Peyer's patch (tissue), 4 donors: ENCODE data around the gene MACROD2. TPM values are rescaled to one million over a fixed set of nuclear protein-coding genes. Genes with fewer than 3 reads are reported as not detected.

Experiments used
- DNase-seq, 3 donors: peaks; one replicate each; pipeline ENCODE4 v3.0.0-alpha.2; 2017 to 2019
- H3K27ac ChIP-seq, 4 donors: fragments of 200-600 bp; sonication (generic); one replicate each; pipeline ENCODE4 v1.5.1; 2016 to 2019
- H3K27me3 ChIP-seq, 2 donors: fragments of 200-600 bp; sonication (generic); one replicate each; pipeline ENCODE4 v1.5.1; 2019
- H3K36me3 ChIP-seq, 3 donors: fragments of 200-600 bp; sonication (generic); one replicate each; pipeline ENCODE4 v1.5.1; 2016 to 2019
- H3K4me1 ChIP-seq, 4 donors: fragments of 200-600 bp; sonication (generic); one replicate each; pipeline ENCODE4 v1.5.1; 2016 to 2019
- H3K4me3 ChIP-seq, 4 donors: fragments of 200-600 bp; sonication (generic); 1 replicate in 3 of 4; 2 replicates in 1 of 4; pipeline ENCODE4 v1.5.1; 2016 to 2019; ENCODE audit warnings: mild to moderate bottlenecking in 1 of 4
- H3K9me3 ChIP-seq, 4 donors: fragments of 200-600 bp; sonication (generic); one replicate each; pipeline ENCODE4 v1.5.1; 2016 to 2019; ENCODE audit warnings: mild to moderate bottlenecking in 1 of 4
- POLR2A ChIP-seq, 2 donors: fragments of 450-650 bp; IDR thresholded peaks; one replicate each; pipeline ENCODE4 v1.5.1; 2017; ENCODE audit warnings: antibody characterized with exemption in 2 of 2, mild to moderate bottlenecking in 2 of 2, moderate library complexity in 2 of 2
- total RNA-seq, 4 donors: library from RNA; depleted of rRNA; stranded (reverse); fragments of >200 nt; gene quantifications; one replicate each; pipeline ENCODE4 v1.1.0, GENCODE V29; 2016
- TF ChIP-seq, protein P1 (sequence below), 6 experiments: fragments of 450-650 bp in 4 of 6; fragments of 200-600 bp in 2 of 6; sonication (generic) in 1 of 6; IDR thresholded peaks; one replicate each; pipeline ENCODE4 v1.5.1; 2017 to 2019; ENCODE audit warnings: antibody characterized with exemption in 6 of 6, mild to moderate bottlenecking in 3 of 6, moderate library complexity in 1 of 6

MACROD2 gene
- total RNA-seq, 4 donors from 2014 or later: 2.5 to 10.7 (median 6.5) TPM

DNA sequence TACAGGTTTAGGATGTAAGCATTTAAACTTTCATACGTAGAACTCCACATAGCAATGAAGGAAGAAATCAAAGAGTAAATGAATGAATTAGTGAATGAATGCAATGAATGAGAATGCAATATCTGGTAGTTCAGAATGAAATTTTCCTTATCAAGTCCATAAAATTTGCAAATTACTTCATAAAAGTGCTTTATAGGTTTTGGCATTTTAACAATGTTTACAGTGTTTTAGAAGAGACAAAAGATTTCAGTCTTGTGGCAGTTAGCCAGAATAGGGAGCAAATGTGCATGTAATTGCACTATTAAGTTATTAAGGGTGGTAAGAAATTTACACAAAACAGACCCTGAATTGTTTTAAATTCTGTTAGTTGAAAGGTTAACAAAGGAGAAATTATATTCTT is 1081.5 kb downstream of the MACROD2 start:
- DNase-seq: no peak
- Histone ChIP-seq H3K4me3 (no peak overlapping the region), H3K27me3 (no peaks in the 10 kb centered on the region), H3K27ac (no peak overlapping the region), H3K9me3 (no peaks in the 10 kb centered on the region), H3K36me3 (no peaks in the 10 kb centered on the region), H3K4me1 (no peaks in the 10 kb centered on the region)
- no peak for TF ChIP-seq POLR2A (IDR thresholded peaks at IDR 0.05)
- TF ChIP-seq, protein P1, sequence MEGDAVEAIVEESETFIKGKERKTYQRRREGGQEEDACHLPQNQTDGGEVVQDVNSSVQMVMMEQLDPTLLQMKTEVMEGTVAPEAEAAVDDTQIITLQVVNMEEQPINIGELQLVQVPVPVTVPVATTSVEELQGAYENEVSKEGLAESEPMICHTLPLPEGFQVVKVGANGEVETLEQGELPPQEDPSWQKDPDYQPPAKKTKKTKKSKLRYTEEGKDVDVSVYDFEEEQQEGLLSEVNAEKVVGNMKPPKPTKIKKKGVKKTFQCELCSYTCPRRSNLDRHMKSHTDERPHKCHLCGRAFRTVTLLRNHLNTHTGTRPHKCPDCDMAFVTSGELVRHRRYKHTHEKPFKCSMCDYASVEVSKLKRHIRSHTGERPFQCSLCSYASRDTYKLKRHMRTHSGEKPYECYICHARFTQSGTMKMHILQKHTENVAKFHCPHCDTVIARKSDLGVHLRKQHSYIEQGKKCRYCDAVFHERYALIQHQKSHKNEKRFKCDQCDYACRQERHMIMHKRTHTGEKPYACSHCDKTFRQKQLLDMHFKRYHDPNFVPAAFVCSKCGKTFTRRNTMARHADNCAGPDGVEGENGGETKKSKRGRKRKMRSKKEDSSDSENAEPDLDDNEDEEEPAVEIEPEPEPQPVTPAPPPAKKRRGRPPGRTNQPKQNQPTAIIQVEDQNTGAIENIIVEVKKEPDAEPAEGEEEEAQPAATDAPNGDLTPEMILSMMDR (IDR thresholded peaks at IDR 0.05): no peak

DNA sequence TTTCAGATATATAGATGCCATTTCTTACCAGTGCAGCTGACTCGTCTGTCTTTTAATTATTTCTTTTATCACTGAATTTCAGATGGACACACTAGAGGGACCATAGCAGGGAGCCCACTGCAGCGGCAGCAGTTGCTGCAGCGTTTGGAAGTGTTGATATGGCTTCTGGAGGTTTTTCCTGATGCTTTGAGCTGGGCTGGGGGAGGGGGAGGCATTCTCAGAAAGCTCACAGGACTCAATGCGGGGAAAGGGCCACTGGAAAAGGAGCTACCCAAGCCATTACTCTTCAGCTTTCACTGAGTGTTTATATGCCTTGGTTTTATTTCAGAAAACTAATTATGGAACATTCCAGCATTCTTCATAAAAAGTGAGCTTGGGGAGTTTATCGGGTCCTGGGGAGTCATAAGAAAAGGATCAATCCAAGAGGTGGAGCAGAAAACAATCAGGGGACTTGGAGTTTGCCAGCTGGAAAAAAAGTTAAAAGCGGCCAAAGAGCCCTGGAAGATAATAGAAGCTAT is 1082.5 kb downstream of the MACROD2 start:
- no peak for DNase-seq
- Histone ChIP-seq H3K4me1 (no peaks in the 10 kb centered on the region), H3K27me3 (no peaks in the 10 kb centered on the region), H3K4me3 (no peak overlapping the region), H3K36me3 (no peaks in the 10 kb centered on the region), H3K27ac (no peak overlapping the region), H3K9me3 (no peaks in the 10 kb centered on the region)
- TF ChIP-seq, protein P1 (IDR thresholded peaks at IDR 0.05): no peak
- no peak for TF ChIP-seq POLR2A (IDR thresholded peaks at IDR 0.05)

DNA sequence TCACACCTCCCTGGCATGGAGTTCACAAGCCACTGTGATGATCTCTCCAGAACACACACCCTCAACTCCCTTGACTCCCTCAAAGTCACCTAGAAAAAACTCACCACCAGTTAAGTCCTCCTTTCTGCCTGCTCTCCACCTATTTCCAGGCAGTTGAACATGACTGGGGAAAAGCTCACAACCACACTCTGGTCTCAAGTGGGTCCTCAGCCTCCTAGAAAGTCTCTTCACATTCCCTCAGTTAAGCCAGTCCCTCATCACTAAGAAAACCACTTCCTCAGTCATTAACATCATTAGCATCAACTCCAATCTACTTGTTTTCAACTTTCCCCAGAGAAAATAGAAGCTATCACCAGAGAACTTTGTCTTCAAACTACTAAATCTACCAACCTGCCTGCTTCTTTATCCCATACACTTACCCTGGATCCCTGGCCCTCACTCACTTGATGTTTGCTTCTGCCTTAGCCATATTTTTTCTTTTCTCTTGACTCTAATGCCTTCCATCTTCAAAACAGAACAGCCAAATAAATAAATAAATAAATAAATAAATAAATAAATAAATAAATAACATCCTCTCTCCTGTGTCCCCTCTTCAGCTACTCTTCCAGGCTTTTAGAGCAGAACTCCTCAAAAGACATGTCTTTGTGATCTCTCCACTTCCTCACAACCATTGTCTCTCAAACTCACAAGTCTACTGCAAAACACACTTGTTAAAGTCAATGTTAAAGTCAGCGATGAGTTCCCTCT is 1084.5 kb downstream of the MACROD2 start:
- H3K4me1 ChIP-seq: no peaks in the 10 kb centered on the region
- H3K27ac ChIP-seq: no peak overlapping the region
- TF ChIP-seq POLR2A (IDR thresholded peaks at IDR 0.05): no peak
- TF ChIP-seq, protein P1 (IDR thresholded peaks at IDR 0.05): no peak
- no peaks in the 10 kb centered on the region for H3K27me3 ChIP-seq
- DNase-seq: no peak
- H3K36me3 ChIP-seq: no peaks in the 10 kb centered on the region
- H3K9me3 ChIP-seq: no peaks in the 10 kb centered on the region
- no peak overlapping the region for H3K4me3 ChIP-seq

DNA sequence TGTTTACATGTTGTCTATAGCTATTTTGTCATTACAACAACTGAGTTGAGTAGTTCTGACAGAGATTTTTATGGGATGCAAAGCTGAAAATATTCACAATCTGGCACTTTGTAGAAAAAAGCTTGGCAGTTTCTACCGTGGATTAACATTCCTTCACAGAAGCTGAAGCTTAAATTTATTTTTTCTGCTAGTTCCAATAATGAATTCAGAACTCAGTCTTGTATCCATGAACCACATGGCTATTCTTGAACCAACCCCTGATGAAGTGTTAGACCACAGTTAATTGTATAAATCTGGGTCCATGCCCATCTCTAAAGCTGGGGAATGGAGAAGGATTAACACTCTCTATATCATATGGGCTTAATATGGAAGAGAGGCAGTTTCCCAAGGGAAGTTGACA is 1085.9 kb downstream of the MACROD2 start:
- no peak overlapping the region for H3K27ac ChIP-seq
- no peaks in the 10 kb centered on the region for H3K27me3 ChIP-seq
- H3K36me3 ChIP-seq: no peaks in the 10 kb centered on the region
- H3K4me1 ChIP-seq: no peaks in the 10 kb centered on the region
- no peak overlapping the region for H3K4me3 ChIP-seq
- TF ChIP-seq, protein P1 (IDR thresholded peaks at IDR 0.05): no peak
- no peak for TF ChIP-seq POLR2A (IDR thresholded peaks at IDR 0.05)
- no peaks in the 10 kb centered on the region for H3K9me3 ChIP-seq
- DNase-seq: no peak

DNA sequence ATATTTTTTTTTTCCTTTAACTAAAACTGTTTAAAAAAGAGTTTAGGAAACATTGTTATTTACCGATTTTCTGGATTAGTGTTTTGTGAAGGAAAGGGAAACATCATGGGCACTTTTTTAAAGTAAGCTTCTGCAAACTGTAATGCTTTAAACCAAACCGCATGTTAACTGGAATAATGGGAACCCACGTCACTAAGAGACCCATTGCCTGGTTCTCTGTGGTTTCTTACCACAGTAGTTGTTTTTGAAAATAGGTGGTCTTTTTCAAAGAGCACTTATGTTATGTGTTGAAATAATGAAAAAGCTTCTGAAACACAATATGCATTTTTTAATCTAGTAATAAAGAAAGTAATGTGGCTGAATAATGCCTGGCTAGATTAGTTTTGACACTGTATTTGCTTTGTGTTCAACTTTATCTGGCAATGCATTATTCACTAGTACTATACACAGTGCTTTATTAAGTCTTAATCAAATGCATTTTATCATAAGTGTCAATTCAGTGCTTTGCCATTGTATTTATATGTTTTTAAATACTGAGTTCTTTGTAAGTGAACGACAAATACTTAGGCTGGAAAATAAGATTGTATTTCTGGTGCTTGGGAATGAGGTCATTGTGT is 1096.2 kb downstream of the MACROD2 start:
- TF ChIP-seq POLR2A (IDR thresholded peaks at IDR 0.05): no peak
- TF ChIP-seq, protein P1 (IDR thresholded peaks at IDR 0.05): no peak
- Histone ChIP-seq H3K4me3 (no peak overlapping the region), H3K27me3 (no peaks in the 10 kb centered on the region), H3K9me3 (no peaks in the 10 kb centered on the region), H3K36me3 (no peaks in the 10 kb centered on the region), H3K4me1 (no peaks in the 10 kb centered on the region), H3K27ac (no peak overlapping the region)
- DNase-seq: no peak
